Measurements from ENCODE around the gene B3GAT3.

DNA sequence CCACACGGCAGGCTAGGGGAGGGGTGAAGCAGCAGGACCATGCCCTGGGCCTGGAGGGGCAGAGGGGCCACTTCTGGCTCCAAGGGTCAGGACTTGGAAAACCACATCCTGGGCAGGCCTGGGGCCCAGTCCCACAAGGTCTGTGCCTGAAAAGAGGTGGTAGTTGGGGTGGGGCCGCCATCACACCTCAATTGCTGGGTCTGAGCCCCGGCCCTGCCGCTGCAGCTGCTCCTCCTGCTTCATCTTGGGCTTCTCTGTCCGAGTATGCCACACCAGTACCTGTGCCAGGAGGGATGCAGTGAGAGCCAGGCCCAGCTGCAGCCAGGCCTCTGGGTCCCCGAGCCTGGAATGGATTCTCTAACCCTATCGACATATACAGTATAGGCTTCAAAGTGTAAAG is 6.3 kb downstream of the B3GAT3 start:
- TF ChIP-seq, protein P1, sequence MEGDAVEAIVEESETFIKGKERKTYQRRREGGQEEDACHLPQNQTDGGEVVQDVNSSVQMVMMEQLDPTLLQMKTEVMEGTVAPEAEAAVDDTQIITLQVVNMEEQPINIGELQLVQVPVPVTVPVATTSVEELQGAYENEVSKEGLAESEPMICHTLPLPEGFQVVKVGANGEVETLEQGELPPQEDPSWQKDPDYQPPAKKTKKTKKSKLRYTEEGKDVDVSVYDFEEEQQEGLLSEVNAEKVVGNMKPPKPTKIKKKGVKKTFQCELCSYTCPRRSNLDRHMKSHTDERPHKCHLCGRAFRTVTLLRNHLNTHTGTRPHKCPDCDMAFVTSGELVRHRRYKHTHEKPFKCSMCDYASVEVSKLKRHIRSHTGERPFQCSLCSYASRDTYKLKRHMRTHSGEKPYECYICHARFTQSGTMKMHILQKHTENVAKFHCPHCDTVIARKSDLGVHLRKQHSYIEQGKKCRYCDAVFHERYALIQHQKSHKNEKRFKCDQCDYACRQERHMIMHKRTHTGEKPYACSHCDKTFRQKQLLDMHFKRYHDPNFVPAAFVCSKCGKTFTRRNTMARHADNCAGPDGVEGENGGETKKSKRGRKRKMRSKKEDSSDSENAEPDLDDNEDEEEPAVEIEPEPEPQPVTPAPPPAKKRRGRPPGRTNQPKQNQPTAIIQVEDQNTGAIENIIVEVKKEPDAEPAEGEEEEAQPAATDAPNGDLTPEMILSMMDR (IDR thresholded peaks at IDR 0.05; ENCODE audit: low read depth, low read length, poor library complexity, severe bottlenecking): no peak
- no peak for TF ChIP-seq EZH2phosphoT487 (IDR thresholded peaks at IDR 0.05; ENCODE audit: borderline replicate concordance, low read length)
